ENCODE measurements around the gene ONECUT3.

DNA sequence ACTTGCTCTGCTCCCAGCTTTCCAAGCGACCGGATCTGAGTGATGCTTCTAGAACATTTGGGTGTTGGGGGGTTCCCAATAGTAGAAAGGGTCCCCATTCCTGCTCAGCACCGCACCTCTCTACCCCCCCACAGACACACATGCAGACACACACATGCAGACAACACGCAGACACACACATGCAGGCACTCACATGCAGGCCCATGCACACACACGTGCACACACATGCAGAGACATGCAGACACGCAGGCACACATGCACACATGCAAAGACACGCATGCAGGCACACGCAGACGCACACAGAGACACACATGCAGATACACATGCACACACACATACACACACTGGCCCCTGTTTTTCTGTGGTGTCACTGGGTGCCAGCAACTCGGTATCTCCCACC is 23.8 kb downstream of the ONECUT3 start:
- TF ChIP-seq, protein P1, sequence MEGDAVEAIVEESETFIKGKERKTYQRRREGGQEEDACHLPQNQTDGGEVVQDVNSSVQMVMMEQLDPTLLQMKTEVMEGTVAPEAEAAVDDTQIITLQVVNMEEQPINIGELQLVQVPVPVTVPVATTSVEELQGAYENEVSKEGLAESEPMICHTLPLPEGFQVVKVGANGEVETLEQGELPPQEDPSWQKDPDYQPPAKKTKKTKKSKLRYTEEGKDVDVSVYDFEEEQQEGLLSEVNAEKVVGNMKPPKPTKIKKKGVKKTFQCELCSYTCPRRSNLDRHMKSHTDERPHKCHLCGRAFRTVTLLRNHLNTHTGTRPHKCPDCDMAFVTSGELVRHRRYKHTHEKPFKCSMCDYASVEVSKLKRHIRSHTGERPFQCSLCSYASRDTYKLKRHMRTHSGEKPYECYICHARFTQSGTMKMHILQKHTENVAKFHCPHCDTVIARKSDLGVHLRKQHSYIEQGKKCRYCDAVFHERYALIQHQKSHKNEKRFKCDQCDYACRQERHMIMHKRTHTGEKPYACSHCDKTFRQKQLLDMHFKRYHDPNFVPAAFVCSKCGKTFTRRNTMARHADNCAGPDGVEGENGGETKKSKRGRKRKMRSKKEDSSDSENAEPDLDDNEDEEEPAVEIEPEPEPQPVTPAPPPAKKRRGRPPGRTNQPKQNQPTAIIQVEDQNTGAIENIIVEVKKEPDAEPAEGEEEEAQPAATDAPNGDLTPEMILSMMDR (conservative IDR thresholded peaks at IDR 0.05) = no peak
- no peak for TF ChIP-seq EZH2 (IDR thresholded peaks at IDR 0.05; ENCODE audit: low read depth)

All from PC-9 (cell line).